Neural cell (in vitro differentiated cells): Measurements from ENCODE around the gene MTTP.

ENCODE experiments used
- EP300 ChIP-seq: fragments of 450-650 bp; conservative IDR thresholded peaks from 2 replicates; pipeline ENCODE4 v1.6.1; 2014; ENCODE audit warnings: antibody characterized with exemption, mild to moderate bottlenecking, moderate library complexity; ENCODE audit not compliant: poor library complexity, severe bottlenecking
- EZH2 ChIP-seq: fragments of 200-600, 300-800 bp; shearing (Covaris generic), sonication (generic); IDR thresholded peaks from 2 replicates; pipeline ENCODE4 v1.6.1; 2014; ENCODE audit warnings: antibody characterized with exemption, low read length, borderline replicate concordance, mild to moderate bottlenecking; ENCODE audit not compliant: insufficient read depth, poor library complexity, severe bottlenecking
- MXI1 ChIP-seq: fragments of 450-650 bp; conservative IDR thresholded peaks from 2 replicates; pipeline ENCODE4 v1.6.1; 2014; ENCODE audit warnings: antibody characterized with exemption, mild to moderate bottlenecking; ENCODE audit not compliant: poor library complexity, severe bottlenecking
- POLR2AphosphoS5 ChIP-seq: IDR thresholded peaks from 2 replicates; pipeline ENCODE4 v1.6.1; 2012
- TF ChIP-seq, protein P1 (sequence below): fragments of 450-650 bp; IDR thresholded peaks from 2 replicates; pipeline ENCODE4 v1.5.1; 2014; ENCODE audit warnings: antibody characterized with exemption, mild to moderate bottlenecking, moderate library complexity; ENCODE audit not compliant: poor library complexity, severe bottlenecking
- TF ChIP-seq, protein P2 (sequence below): IDR thresholded peaks from 2 replicates; pipeline ENCODE4 v1.6.1; 2012; ENCODE audit warnings: borderline replicate concordance

DNA sequence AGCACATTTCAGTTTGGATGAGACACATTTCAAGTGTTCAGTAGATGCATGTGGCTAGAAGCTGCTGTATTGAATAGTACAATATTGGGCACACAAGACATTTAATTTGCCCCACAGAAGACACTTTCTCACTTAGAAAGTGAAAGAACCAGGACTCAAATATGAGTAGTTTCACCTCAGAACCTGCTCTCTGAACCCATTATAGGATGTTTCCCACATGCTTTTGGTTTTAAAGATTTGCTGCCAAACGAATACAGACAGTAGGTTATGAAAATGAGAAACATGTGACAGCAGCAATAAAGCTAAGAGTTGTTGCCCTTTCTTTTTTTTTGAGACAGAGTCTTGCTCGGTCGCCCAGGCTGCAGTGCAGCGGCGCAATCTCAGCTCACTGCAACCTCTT lies 50.7 kb downstream of the MTTP start:
- TF ChIP-seq, protein P1, sequence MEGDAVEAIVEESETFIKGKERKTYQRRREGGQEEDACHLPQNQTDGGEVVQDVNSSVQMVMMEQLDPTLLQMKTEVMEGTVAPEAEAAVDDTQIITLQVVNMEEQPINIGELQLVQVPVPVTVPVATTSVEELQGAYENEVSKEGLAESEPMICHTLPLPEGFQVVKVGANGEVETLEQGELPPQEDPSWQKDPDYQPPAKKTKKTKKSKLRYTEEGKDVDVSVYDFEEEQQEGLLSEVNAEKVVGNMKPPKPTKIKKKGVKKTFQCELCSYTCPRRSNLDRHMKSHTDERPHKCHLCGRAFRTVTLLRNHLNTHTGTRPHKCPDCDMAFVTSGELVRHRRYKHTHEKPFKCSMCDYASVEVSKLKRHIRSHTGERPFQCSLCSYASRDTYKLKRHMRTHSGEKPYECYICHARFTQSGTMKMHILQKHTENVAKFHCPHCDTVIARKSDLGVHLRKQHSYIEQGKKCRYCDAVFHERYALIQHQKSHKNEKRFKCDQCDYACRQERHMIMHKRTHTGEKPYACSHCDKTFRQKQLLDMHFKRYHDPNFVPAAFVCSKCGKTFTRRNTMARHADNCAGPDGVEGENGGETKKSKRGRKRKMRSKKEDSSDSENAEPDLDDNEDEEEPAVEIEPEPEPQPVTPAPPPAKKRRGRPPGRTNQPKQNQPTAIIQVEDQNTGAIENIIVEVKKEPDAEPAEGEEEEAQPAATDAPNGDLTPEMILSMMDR = no peak
- no peak for TF ChIP-seq POLR2AphosphoS5
- no peak for TF ChIP-seq EZH2
- TF ChIP-seq EP300 = no peak
- TF ChIP-seq, protein P2, sequence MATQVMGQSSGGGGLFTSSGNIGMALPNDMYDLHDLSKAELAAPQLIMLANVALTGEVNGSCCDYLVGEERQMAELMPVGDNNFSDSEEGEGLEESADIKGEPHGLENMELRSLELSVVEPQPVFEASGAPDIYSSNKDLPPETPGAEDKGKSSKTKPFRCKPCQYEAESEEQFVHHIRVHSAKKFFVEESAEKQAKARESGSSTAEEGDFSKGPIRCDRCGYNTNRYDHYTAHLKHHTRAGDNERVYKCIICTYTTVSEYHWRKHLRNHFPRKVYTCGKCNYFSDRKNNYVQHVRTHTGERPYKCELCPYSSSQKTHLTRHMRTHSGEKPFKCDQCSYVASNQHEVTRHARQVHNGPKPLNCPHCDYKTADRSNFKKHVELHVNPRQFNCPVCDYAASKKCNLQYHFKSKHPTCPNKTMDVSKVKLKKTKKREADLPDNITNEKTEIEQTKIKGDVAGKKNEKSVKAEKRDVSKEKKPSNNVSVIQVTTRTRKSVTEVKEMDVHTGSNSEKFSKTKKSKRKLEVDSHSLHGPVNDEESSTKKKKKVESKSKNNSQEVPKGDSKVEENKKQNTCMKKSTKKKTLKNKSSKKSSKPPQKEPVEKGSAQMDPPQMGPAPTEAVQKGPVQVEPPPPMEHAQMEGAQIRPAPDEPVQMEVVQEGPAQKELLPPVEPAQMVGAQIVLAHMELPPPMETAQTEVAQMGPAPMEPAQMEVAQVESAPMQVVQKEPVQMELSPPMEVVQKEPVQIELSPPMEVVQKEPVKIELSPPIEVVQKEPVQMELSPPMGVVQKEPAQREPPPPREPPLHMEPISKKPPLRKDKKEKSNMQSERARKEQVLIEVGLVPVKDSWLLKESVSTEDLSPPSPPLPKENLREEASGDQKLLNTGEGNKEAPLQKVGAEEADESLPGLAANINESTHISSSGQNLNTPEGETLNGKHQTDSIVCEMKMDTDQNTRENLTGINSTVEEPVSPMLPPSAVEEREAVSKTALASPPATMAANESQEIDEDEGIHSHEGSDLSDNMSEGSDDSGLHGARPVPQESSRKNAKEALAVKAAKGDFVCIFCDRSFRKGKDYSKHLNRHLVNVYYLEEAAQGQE = no peak
- TF ChIP-seq MXI1 = no peak
